HEK293T (cell line): ENCODE measurements around the gene PSIP1.

Experiments used
- ARNT ChIP-seq: fragments of 450-650 bp; IDR thresholded peaks from 2 replicates; pipeline ENCODE4 v1.6.1; 2017; ENCODE audit warnings: mild to moderate bottlenecking
- BHLHE40 ChIP-seq: fragments of 450-650 bp; IDR thresholded peaks from 2 replicates; pipeline ENCODE4 v1.6.1; 2016; ENCODE audit warnings: mild to moderate bottlenecking, moderate library complexity, borderline replicate concordance
- CTBP1 ChIP-seq: fragments of 450-650 bp; IDR thresholded peaks from 2 replicates; pipeline ENCODE4 v1.6.1; 2016; ENCODE audit warnings: borderline replicate concordance
- ELF4 ChIP-seq: fragments of 450-650 bp; IDR thresholded peaks from 2 replicates; pipeline ENCODE4 v1.6.1; 2017; ENCODE audit warnings: antibody characterized with exemption
- FOXK2 ChIP-seq: fragments of 450-650 bp; IDR thresholded peaks from 2 replicates; pipeline ENCODE4 v1.6.1; 2016; ENCODE audit warnings: mild to moderate bottlenecking
- FOXM1 ChIP-seq: fragments of 450-650 bp; IDR thresholded peaks from 2 replicates; pipeline ENCODE4 v1.6.1; 2017; ENCODE audit warnings: mild to moderate bottlenecking, borderline replicate concordance
- HDGF ChIP-seq: fragments of 450-650 bp; IDR thresholded peaks from 2 replicates; pipeline ENCODE4 v1.6.1; 2017; ENCODE audit warnings: antibody characterized with exemption, borderline replicate concordance
- NFRKB ChIP-seq: fragments of 450-650 bp; IDR thresholded peaks from 2 replicates; pipeline ENCODE4 v1.6.1; 2016; ENCODE audit warnings: mild to moderate bottlenecking, moderate library complexity
- SP1 ChIP-seq: fragments of 450-650 bp; IDR thresholded peaks from 2 replicates; pipeline ENCODE4 v1.6.1; 2017
- SUZ12 ChIP-seq: fragments of 450-650 bp; IDR thresholded peaks from 2 replicates; pipeline ENCODE4 v1.6.1; 2016; ENCODE audit warnings: mild to moderate bottlenecking
- TARDBP ChIP-seq: fragments of 450-650 bp; IDR thresholded peaks from 2 replicates; pipeline ENCODE4 v1.6.1; 2016
- ZNF384 ChIP-seq: fragments of 450-650 bp; IDR thresholded peaks from 2 replicates; pipeline ENCODE4 v1.6.1; 2016
- TF ChIP-seq, protein P1 (sequence below): fragments of 450-650 bp; IDR thresholded peaks from 2 replicates; pipeline ENCODE4 v1.6.1; 2016

DNA sequence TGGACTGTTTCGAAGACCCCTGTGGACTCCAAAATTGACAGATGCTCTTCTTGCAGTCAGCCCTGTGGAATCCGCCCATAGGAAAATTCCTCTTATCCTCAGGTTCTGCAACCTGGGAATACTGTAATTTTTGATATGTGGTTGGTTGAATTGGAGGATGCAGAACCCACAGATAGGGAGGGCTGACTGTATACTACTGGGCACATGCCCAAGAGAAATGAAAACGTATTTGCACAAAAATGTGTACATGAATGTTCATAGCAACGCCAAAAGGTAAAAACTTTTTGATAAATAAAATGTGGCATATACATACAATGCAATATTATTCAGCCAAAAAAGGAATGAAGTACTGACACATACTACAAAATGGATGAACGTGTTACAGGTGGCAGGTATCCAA lies 90.0 kb downstream of the PSIP1 start:
- no peak for TF ChIP-seq SP1
- no peak for TF ChIP-seq SUZ12
- no peak for TF ChIP-seq HDGF
- no peak for TF ChIP-seq BHLHE40
- no peak for TF ChIP-seq ELF4
- TF ChIP-seq FOXM1: no peak
- TF ChIP-seq FOXK2: no peak
- TF ChIP-seq, protein P1, sequence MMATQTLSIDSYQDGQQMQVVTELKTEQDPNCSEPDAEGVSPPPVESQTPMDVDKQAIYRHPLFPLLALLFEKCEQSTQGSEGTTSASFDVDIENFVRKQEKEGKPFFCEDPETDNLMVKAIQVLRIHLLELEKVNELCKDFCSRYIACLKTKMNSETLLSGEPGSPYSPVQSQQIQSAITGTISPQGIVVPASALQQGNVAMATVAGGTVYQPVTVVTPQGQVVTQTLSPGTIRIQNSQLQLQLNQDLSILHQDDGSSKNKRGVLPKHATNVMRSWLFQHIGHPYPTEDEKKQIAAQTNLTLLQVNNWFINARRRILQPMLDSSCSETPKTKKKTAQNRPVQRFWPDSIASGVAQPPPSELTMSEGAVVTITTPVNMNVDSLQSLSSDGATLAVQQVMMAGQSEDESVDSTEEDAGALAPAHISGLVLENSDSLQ: no peak
- TF ChIP-seq ZNF384: no peak
- no peak for TF ChIP-seq ARNT
- no peak for TF ChIP-seq TARDBP
- no peak for TF ChIP-seq NFRKB
- TF ChIP-seq CTBP1: no peak
